WTC11 (cell line): Measurements from ENCODE around the gene CANX. TPM values are rescaled to one million over a fixed set of nuclear protein-coding genes. Genes with fewer than 3 reads are reported as not detected.
"Not testable (repeated sequence)": the region's sequence is repeated elsewhere in the genome, so short reads cannot be mapped to it uniquely, and the experiment has no call there.

ENCODE experiments used
- ATAC-seq: fragments of 200-7000 bp; cut with Tn5 transposase; 2 replicates; pipeline ENCODE4 v1.10.0; 2021; ENCODE audit warnings: mild to moderate bottlenecking, moderate library complexity
- CTCF ChIA-PET: fragments of 300-600 bp; sonication (Branson Sonifier 250); formaldehyde crosslinking; loops from one replicate; lab custom pipeline; 2021; ENCODE audit warnings: antibody characterized with exemption; lab: Charles Lee
- POLR2A ChIA-PET: fragments of 350-600 bp; sonication (Branson Sonifier 250); formaldehyde crosslinking; loops from one replicate; lab custom pipeline; 2021; ENCODE audit warnings: antibody characterized with exemption; lab: Charles Lee
- DNase-seq: peaks from one replicate; pipeline ENCODE4 v3.0.0; 2021; ENCODE audit warnings: low spot score
- H3K27ac Mint-ChIP-seq: 2 replicates; pipeline ENCODE4 v1.8.0; 2021; ENCODE audit warnings: mixed read lengths
- H3K27me3 Mint-ChIP-seq: 2 replicates; pipeline ENCODE4 v1.8.0; 2021; ENCODE audit warnings: low read depth, mild to moderate bottlenecking, moderate library complexity, mixed read lengths
- H3K36me3 Mint-ChIP-seq: 2 replicates; pipeline ENCODE4 v1.8.0; 2021; ENCODE audit warnings: mixed read lengths
- H3K4me1 Mint-ChIP-seq: 2 replicates; pipeline ENCODE4 v1.8.0; 2022; ENCODE audit warnings: mixed read lengths
- H3K4me3 Mint-ChIP-seq: 2 replicates; pipeline ENCODE4 v1.8.0; 2021; ENCODE audit warnings: mild to moderate bottlenecking, moderate library complexity, mixed read lengths
- H3K9me3 Mint-ChIP-seq: 2 replicates; pipeline ENCODE4 v1.8.0; 2021; ENCODE audit warnings: mixed read lengths
- E2F4 ChIP-seq: sonication (generic); formaldehyde crosslinking; IDR thresholded peaks from 2 replicates; pipeline ENCODE4 v1.8.1; 2022; ENCODE audit warnings: low read depth, mild to moderate bottlenecking, moderate library complexity, missing genetic modification reagents, borderline replicate concordance
- FOXK1 ChIP-seq: sonication (generic); formaldehyde crosslinking; IDR thresholded peaks from 2 replicates; pipeline ENCODE4 v1.8.0; 2022; ENCODE audit warnings: mild to moderate bottlenecking, moderate library complexity, missing genetic modification reagents
- JAZF1 ChIP-seq: fragments of 250-450 bp; sonication (Bioruptor Pico); IDR thresholded peaks from 2 replicates; pipeline ENCODE4 v1.9.0; 2021; ENCODE audit warnings: moderate library complexity, mild to moderate bottlenecking, inconsistent platforms
- NFE2L1 ChIP-seq: sonication (generic); formaldehyde crosslinking; IDR thresholded peaks from 2 replicates; pipeline ENCODE4 v1.8.1; 2023; ENCODE audit warnings: missing genetic modification reagents
- NR1H2 ChIP-seq: sonication (generic); formaldehyde crosslinking; IDR thresholded peaks from 2 replicates; pipeline ENCODE4 v1.9.0; 2021; ENCODE audit warnings: mild to moderate bottlenecking, moderate library complexity, missing genetic modification reagents
- NR2C2 ChIP-seq: sonication (generic); formaldehyde crosslinking; IDR thresholded peaks from 2 replicates; pipeline ENCODE4 v1.8.0; 2022; ENCODE audit warnings: mild to moderate bottlenecking, missing genetic modification reagents
- OVOL2 ChIP-seq: fragments of 250-450 bp; sonication (Bioruptor Pico); IDR thresholded peaks from 2 replicates; pipeline ENCODE4 v1.9.0; 2021; ENCODE audit warnings: mild to moderate bottlenecking, borderline replicate concordance
- PRRX2 ChIP-seq: fragments of 250-450 bp; sonication (Bioruptor Pico); IDR thresholded peaks from 2 replicates; pipeline ENCODE4 v1.8.0; 2021; ENCODE audit warnings: mild to moderate bottlenecking
- STAT6 ChIP-seq: sonication (generic); formaldehyde crosslinking; conservative IDR thresholded peaks from 2 replicates; pipeline ENCODE4 v1.8.1; 2023; ENCODE audit warnings: mild to moderate bottlenecking, low read depth, missing genetic modification reagents, moderate library complexity
- TP53 ChIP-seq: sonication (generic); formaldehyde crosslinking; IDR thresholded peaks from 2 replicates; pipeline ENCODE4 v1.8.1; 2023; ENCODE audit warnings: mild to moderate bottlenecking, missing genetic modification reagents
- ZNF121 ChIP-seq: sonication (generic); formaldehyde crosslinking; IDR thresholded peaks from 2 replicates; pipeline ENCODE4 v1.8.0; 2023; ENCODE audit warnings: missing genetic modification reagents
- total RNA-seq: library from RNA; stranded (reverse); gene quantifications from 3 replicates; pipeline ENCODE4 v1.2.3, GENCODE V29; 2021
- TF ChIP-seq, protein P1 (sequence below): sonication (generic); formaldehyde crosslinking; IDR thresholded peaks from 2 replicates; pipeline ENCODE4 v1.8.0; 2022; ENCODE audit warnings: missing genetic modification reagents
- TF ChIP-seq, protein P2 (sequence below): sonication (generic); formaldehyde crosslinking; IDR thresholded peaks from 2 replicates; pipeline ENCODE4 v1.8.1; 2023; ENCODE audit warnings: mild to moderate bottlenecking, missing genetic modification reagents, borderline replicate concordance
- TF ChIP-seq, protein P3 (sequence below): sonication (generic); formaldehyde crosslinking; conservative IDR thresholded peaks from 2 replicates; pipeline ENCODE4 v1.8.1; 2022; ENCODE audit warnings: mild to moderate bottlenecking, missing genetic modification reagents
- TF ChIP-seq, protein P4 (sequence below): fragments of 250-450 bp; sonication (Bioruptor Pico); IDR thresholded peaks from 2 replicates; pipeline ENCODE4 v1.9.0; 2021; ENCODE audit warnings: mild to moderate bottlenecking

Gene CANX
- total RNA-seq, 1 experiment from 2014 or later = 611 TPM

GRCh38 chr5:179680780-179681401 lies 17.9 kb upstream of the CANX start, which contains the start of gene CBY3:
Gene CBY3, minus strand, starts transcription at chr5:179681034. Its CDS starts 116 bp downstream, at chr5:179680918.
- TF ChIP-seq, protein P1, sequence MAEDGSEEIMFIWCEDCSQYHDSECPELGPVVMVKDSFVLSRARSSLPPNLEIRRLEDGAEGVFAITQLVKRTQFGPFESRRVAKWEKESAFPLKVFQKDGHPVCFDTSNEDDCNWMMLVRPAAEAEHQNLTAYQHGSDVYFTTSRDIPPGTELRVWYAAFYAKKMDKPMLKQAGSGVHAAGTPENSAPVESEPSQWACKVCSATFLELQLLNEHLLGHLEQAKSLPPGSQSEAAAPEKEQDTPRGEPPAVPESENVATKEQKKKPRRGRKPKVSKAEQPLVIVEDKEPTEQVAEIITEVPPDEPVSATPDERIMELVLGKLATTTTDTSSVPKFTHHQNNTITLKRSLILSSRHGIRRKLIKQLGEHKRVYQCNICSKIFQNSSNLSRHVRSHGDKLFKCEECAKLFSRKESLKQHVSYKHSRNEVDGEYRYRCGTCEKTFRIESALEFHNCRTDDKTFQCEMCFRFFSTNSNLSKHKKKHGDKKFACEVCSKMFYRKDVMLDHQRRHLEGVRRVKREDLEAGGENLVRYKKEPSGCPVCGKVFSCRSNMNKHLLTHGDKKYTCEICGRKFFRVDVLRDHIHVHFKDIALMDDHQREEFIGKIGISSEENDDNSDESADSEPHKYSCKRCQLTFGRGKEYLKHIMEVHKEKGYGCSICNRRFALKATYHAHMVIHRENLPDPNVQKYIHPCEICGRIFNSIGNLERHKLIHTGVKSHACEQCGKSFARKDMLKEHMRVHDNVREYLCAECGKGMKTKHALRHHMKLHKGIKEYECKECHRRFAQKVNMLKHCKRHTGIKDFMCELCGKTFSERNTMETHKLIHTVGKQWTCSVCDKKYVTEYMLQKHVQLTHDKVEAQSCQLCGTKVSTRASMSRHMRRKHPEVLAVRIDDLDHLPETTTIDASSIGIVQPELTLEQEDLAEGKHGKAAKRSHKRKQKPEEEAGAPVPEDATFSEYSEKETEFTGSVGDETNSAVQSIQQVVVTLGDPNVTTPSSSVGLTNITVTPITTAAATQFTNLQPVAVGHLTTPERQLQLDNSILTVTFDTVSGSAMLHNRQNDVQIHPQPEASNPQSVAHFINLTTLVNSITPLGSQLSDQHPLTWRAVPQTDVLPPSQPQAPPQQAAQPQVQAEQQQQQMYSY = no peak
- no peak for TF ChIP-seq TP53 (CRISPR knock-in tag)
- TF ChIP-seq, protein P2, sequence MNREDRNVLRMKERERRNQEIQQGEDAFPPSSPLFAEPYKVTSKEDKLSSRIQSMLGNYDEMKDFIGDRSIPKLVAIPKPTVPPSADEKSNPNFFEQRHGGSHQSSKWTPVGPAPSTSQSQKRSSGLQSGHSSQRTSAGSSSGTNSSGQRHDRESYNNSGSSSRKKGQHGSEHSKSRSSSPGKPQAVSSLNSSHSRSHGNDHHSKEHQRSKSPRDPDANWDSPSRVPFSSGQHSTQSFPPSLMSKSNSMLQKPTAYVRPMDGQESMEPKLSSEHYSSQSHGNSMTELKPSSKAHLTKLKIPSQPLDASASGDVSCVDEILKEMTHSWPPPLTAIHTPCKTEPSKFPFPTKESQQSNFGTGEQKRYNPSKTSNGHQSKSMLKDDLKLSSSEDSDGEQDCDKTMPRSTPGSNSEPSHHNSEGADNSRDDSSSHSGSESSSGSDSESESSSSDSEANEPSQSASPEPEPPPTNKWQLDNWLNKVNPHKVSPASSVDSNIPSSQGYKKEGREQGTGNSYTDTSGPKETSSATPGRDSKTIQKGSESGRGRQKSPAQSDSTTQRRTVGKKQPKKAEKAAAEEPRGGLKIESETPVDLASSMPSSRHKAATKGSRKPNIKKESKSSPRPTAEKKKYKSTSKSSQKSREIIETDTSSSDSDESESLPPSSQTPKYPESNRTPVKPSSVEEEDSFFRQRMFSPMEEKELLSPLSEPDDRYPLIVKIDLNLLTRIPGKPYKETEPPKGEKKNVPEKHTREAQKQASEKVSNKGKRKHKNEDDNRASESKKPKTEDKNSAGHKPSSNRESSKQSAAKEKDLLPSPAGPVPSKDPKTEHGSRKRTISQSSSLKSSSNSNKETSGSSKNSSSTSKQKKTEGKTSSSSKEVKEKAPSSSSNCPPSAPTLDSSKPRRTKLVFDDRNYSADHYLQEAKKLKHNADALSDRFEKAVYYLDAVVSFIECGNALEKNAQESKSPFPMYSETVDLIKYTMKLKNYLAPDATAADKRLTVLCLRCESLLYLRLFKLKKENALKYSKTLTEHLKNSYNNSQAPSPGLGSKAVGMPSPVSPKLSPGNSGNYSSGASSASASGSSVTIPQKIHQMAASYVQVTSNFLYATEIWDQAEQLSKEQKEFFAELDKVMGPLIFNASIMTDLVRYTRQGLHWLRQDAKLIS (CRISPR knock-in tag) = no peak
- no peak for TF ChIP-seq NR2C2 (CRISPR knock-in tag)
- TF ChIP-seq, protein P3, sequence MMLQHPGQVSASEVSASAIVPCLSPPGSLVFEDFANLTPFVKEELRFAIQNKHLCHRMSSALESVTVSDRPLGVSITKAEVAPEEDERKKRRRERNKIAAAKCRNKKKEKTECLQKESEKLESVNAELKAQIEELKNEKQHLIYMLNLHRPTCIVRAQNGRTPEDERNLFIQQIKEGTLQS = no peak
- TF ChIP-seq STAT6 = no peak
- CTCF ChIA-PET = interaction anchor here (0.7 to 2.5 kb wide), 3 partner anchors 10 to 81 kb away, joined by 3 to 13 read pairs (median 3); no protein-coding TSS in a partner anchor

DNA sequence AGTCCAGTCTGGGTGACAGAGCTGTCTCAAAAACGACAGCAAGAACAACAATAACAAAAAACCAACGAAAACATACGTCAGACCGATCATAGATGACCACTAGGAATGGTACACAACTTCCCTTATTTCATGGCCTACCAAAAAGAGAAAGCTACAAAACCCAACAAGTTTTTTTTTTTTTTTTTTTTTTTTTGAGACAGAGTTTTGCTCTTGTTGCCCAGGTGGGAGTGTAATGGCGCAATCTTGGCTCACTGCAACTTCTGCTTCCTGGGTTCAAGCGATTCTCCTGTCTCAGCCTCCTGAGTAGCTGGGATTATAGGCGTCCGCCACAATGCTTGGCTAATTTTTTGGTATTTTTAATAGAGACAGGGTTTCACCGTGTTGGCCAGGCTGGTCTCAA lies 9.6 kb upstream of the CANX start:
- H3K36me3 Mint-ChIP-seq, H3K4me1 Mint-ChIP-seq, H3K4me3 Mint-ChIP-seq, DNase-seq, H3K27me3 Mint-ChIP-seq, H3K9me3 Mint-ChIP-seq, ATAC-seq, H3K27ac Mint-ChIP-seq, CTCF ChIA-PET: not testable (repeated sequence)
- POLR2A ChIA-PET = interaction anchor here (0.6 kb wide), 3 partner anchors 69 to 1433 kb away, joined by 3 read pairs; no protein-coding TSS in a partner anchor

More at GRCh38 chr5:179680780-179681401, 17.9 kb upstream of the CANX start, which contains the start of gene CBY3:
- H3K36me3 Mint-ChIP-seq = peaks cover 10% of the 10 kb centered on the region
- POLR2A ChIA-PET = interaction anchor here (1.0 kb wide), 1 partner anchor 57 kb away, joined by 4 read pairs; the partner anchor contains the start of gene HNRNPH1
- H3K9me3 Mint-ChIP-seq = peaks cover 4% of the 10 kb centered on the region; the same call in 1 of the 2 replicates
- peaks cover 13% of the 10 kb centered on the region for H3K4me1 Mint-ChIP-seq
- peak within 1 kb of the TSS; percentile 25; the same call in 1 of the 2 replicates for H3K27ac Mint-ChIP-seq
- peak within 1 kb of the TSS; percentile 20; the same call in 1 of the 2 replicates for H3K4me3 Mint-ChIP-seq
- ATAC-seq (no peak), DNase-seq (no peak)
- H3K27me3 Mint-ChIP-seq = peaks cover 15% of the 10 kb centered on the region

DNA sequence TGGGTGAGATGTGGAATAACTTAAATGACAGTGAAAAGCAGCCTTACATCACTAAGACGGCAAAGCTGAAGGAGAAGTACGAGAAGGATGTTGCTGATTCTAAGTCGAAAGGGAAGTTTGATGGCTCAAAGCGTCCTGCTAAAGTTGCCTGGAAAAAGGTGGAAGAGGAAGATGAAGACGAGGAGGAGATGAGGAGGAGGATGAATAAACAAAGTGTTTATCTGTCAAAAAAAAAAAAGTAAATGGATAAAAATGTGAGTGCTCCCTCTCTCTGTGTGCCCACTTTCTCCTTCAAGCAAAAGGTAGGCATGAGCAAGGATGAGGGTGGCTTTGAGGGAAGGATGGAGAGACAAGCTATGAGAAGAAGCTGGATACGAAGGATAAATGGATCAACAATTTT lies 4.2 kb upstream of the CANX start:
- POLR2A ChIA-PET = no interaction called here
- no peak for ATAC-seq
- CTCF ChIA-PET = interaction anchor here (0.8 to 1.2 kb wide), 5 partner anchors 10 to 108 kb away, joined by 3 to 4 read pairs (median 3); no protein-coding TSS in a partner anchor
- TF ChIP-seq PRRX2 (CRISPR knock-in tag) = no peak
- no peak for TF ChIP-seq JAZF1 (CRISPR knock-in tag)
- no peak for TF ChIP-seq E2F4
- no peak for TF ChIP-seq NFE2L1 (CRISPR knock-in tag)
- TF ChIP-seq ZNF121 (CRISPR knock-in tag) = no peak
- TF ChIP-seq FOXK1 (CRISPR knock-in tag) = no peak
- TF ChIP-seq, protein P3 = no peak
- TF ChIP-seq OVOL2 (CRISPR knock-in tag) = no peak
- TF ChIP-seq NR1H2 (CRISPR knock-in tag) = no peak
- TF ChIP-seq, protein P4, sequence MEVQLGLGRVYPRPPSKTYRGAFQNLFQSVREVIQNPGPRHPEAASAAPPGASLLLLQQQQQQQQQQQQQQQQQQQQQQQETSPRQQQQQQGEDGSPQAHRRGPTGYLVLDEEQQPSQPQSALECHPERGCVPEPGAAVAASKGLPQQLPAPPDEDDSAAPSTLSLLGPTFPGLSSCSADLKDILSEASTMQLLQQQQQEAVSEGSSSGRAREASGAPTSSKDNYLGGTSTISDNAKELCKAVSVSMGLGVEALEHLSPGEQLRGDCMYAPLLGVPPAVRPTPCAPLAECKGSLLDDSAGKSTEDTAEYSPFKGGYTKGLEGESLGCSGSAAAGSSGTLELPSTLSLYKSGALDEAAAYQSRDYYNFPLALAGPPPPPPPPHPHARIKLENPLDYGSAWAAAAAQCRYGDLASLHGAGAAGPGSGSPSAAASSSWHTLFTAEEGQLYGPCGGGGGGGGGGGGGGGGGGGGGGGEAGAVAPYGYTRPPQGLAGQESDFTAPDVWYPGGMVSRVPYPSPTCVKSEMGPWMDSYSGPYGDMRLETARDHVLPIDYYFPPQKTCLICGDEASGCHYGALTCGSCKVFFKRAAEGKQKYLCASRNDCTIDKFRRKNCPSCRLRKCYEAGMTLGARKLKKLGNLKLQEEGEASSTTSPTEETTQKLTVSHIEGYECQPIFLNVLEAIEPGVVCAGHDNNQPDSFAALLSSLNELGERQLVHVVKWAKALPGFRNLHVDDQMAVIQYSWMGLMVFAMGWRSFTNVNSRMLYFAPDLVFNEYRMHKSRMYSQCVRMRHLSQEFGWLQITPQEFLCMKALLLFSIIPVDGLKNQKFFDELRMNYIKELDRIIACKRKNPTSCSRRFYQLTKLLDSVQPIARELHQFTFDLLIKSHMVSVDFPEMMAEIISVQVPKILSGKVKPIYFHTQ (CRISPR knock-in tag) = no peak

More for the DNA sequence above, 4.2 kb upstream of the CANX start:
- Mint-ChIP-seq H3K27me3 (no peaks in the 10 kb centered on the region; the same call in 1 of the 2 replicates), H3K9me3 (no peaks in the 10 kb centered on the region; the same call in 1 of the 2 replicates), H3K4me1 (peaks cover 10% of the 10 kb centered on the region), H3K4me3 (no peak overlapping the region), H3K27ac (no peak overlapping the region), H3K36me3 (no peaks in the 10 kb centered on the region)
- no peak for DNase-seq
